WI38 (cell line): ENCODE data around the gene BRSK1.

Experiments
- H3K4me3 ChIP-seq: 2 replicates; pipeline ENCODE4 v1.5.1; 2011; ENCODE audit warnings: low read depth, mild to moderate bottlenecking, control low read depth, low read length
- TF ChIP-seq, protein P1 (sequence below): IDR thresholded peaks from 2 replicates; pipeline ENCODE4 v1.5.1; 2012; ENCODE audit warnings: low read depth, mild to moderate bottlenecking, control low read depth, low read length

The BRSK1 gene

DNA sequence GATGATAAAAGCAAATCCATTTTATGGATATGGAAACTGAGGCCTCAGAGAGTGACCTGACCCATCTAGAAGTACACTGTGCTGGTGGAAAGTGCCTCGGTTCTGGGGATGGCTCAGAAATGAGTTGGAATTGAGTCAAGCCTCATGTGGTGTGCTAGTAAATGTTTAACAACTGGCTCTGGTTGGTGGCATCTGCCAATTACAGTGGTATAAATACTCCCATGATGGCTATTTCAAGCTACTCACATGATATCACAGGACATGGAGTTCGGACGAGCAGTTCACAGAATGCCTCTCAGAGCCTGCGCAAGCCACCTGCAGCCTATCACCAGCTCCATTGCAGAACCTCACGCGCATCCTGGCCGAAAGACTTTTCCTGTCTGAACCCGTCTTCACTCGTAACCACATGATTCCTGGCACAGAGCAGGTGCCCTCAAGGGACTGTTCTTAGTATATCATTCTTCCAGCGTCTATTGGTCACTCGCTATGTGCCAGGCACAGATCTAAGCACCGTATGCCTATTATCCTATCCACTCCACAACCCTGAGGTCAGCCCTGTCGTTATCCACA is 32.2 kb downstream of the BRSK1 start:
- TF ChIP-seq, protein P1, sequence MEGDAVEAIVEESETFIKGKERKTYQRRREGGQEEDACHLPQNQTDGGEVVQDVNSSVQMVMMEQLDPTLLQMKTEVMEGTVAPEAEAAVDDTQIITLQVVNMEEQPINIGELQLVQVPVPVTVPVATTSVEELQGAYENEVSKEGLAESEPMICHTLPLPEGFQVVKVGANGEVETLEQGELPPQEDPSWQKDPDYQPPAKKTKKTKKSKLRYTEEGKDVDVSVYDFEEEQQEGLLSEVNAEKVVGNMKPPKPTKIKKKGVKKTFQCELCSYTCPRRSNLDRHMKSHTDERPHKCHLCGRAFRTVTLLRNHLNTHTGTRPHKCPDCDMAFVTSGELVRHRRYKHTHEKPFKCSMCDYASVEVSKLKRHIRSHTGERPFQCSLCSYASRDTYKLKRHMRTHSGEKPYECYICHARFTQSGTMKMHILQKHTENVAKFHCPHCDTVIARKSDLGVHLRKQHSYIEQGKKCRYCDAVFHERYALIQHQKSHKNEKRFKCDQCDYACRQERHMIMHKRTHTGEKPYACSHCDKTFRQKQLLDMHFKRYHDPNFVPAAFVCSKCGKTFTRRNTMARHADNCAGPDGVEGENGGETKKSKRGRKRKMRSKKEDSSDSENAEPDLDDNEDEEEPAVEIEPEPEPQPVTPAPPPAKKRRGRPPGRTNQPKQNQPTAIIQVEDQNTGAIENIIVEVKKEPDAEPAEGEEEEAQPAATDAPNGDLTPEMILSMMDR, result no peak
- no peak overlapping the region for H3K4me3 ChIP-seq

DNA sequence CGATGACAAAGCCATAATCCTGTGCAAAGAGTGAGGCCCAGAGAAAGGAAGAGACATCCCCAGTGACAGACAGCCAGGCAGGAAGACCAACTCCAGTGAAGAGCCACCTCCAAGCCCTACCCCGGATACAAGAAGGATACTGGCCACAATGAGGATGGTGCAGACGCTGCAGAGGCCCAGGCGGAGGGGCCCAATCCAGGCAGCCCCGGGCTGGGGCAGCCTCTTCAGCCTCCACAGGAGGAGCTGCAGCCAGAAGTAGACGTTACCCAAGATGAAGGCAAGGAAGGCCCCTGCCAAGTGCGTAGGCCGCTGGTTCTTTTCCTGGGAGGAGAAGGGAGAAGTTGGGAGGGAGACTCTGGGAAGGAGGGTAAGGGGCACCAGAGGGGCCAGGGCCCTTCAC is 32.8 kb downstream of the BRSK1 start:
- H3K4me3 ChIP-seq, result no peak overlapping the region
- TF ChIP-seq, protein P1, result no peak

DNA sequence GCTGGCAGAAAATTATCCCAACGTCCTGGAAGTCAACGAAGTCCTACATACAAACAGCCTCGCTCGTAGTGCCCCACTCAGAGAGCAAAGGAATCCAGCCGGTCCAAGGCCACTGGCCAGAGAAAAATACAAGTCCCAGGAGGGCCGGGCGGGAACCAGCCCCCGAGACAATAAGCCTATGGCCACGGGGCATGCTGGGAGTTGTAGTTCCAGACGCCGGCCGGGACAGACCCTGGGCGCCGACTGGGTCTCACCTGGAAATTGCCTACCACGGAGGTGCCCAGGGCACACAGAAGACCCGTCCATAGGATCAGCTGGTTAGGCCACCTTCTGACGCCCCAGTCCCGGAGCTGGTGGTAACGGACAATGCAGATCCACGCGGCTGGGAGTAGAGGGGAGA is 36.0 kb downstream of the BRSK1 start:
- H3K4me3 ChIP-seq, result no peak overlapping the region
- TF ChIP-seq, protein P1, result no peak

DNA sequence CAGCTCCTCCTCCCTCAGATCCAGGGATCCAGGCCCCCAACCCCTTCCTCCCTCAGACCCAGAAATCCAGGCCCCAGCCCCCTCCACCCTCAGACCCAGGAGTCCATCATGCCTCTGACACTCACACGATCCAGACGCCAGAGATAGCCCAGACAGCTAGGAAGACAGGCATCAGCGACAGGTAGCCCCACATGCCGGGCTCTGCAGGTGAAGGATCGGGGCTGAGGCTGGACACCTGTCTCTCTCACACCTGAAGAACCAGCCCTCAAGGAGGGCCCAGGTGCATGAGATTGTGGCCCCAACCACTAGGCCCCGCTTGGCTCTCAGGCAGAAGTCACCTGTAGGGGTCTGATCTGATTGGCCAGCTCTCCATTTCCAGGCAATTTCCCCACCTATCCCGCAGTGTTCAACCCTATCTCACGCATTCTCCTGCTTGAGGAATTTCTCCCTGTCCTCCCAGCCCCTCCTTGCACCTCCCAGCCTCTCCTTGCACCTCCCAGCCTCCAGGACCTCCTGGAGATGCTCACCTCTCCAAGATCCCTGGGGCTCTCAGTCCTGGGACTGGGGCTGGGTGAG is 37.1 kb downstream of the BRSK1 start:
- no peak overlapping the region for H3K4me3 ChIP-seq
- TF ChIP-seq, protein P1, result no peak

GRCh38 chr19:55321466-55322137 is 37.8 kb downstream of the BRSK1 start:
- no peak overlapping the region for H3K4me3 ChIP-seq

GRCh38 chr19:55322204-55322885 is 38.5 kb downstream of the BRSK1 start:
- TF ChIP-seq, protein P1, result no peak

More at GRCh38 chr19:55321466-55322137, 37.8 kb downstream of the BRSK1 start:
- TF ChIP-seq, protein P1, result no peak

DNA sequence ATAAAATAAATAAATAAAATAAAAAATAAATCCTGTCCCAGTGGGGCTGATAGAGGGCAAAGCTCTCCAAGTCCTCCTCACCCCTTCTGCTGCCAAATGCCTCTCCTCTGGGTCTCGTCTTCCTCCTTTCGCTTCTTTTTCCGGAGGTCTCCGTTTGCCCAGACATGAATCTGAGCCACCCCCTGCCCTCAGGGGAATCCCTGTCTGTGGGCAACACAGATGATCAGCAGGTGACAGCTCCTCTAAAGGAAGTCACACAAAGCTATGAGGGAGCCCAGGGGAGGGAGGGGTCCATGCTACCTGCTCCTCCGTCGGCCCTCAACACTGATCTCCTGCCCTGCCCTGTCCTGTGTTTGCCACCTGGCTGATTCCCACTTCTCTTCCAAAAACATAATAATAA is 40.9 kb downstream of the BRSK1 start:
- no peak overlapping the region for H3K4me3 ChIP-seq
- TF ChIP-seq, protein P1, result no peak

More at GRCh38 chr19:55322204-55322885, 38.5 kb downstream of the BRSK1 start:
- no peak overlapping the region for H3K4me3 ChIP-seq
